Measurements from ENCODE around the gene UST. TPM values are rescaled to one million over a fixed set of nuclear protein-coding genes. Genes with fewer than 3 reads are reported as not detected.
"Not testable (repeated sequence)": the region's sequence is repeated elsewhere in the genome, so short reads cannot be mapped to it uniquely, and the experiment has no call there.

The UST gene
- total RNA-seq, 3 donors from 2014 or later, result 1.3 to 2.2 (median 1.6) TPM

- Mint-ChIP-seq H3K4me1 (ENCODE audit: low read depth) (no peaks in the 10 kb centered on the region), H3K36me3 (ENCODE audit: insufficient read depth) (peaks cover 4% of the 10 kb centered on the region), H3K9me3 (no peaks in the 10 kb centered on the region), H3K27me3 (ENCODE audit: low read depth) (peaks cover 2% of the 10 kb centered on the region), H3K4me3 (no peak overlapping the region)
- DNase-seq (no peak), ATAC-seq (no peak)
These were observed 151.7 kb downstream of the UST start for GRCh38 chr6:148898376-148899014.

- Mint-ChIP-seq H3K36me3 (ENCODE audit: insufficient read depth) (peaks cover 4% of the 10 kb centered on the region), H3K4me1 (ENCODE audit: low read depth) (no peaks in the 10 kb centered on the region), H3K9me3 (no peaks in the 10 kb centered on the region), H3K27me3 (ENCODE audit: low read depth) (peaks cover 2% of the 10 kb centered on the region), H3K4me3 (no peak overlapping the region)
- no peak for DNase-seq
- ATAC-seq, result no peak
These were observed 158.4 kb downstream of the UST start for GRCh38 chr6:148904896-148905870.

DNA sequence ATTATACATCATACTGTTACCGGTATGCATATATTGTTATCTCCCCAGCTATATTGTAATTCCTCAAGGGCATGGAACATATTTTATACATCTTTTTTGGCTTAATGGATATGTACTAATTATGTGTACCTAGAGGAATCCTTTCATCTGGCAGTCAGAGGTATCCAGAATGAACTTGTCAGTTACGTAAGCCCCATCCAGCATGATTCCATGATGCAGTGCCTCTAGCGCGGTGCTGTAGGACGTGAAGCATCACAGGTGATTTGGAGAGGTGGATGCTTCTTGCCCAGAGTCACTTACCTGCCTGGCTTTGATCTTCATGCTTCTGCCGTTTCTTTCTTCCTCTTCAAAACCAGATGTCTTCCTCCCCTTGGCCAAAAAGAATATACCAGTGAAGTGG lies 159.1 kb downstream of the UST start:
- H3K36me3 Mint-ChIP-seq (ENCODE audit: insufficient read depth), result peaks cover 2% of the 10 kb centered on the region
- ATAC-seq (no peak), DNase-seq (no peak)
- H3K4me1 Mint-ChIP-seq (ENCODE audit: low read depth), result no peaks in the 10 kb centered on the region
- peaks cover 2% of the 10 kb centered on the region for H3K27me3 Mint-ChIP-seq (ENCODE audit: low read depth)
- H3K9me3 Mint-ChIP-seq, result no peaks in the 10 kb centered on the region
- H3K4me3 Mint-ChIP-seq, result no peak overlapping the region

DNA sequence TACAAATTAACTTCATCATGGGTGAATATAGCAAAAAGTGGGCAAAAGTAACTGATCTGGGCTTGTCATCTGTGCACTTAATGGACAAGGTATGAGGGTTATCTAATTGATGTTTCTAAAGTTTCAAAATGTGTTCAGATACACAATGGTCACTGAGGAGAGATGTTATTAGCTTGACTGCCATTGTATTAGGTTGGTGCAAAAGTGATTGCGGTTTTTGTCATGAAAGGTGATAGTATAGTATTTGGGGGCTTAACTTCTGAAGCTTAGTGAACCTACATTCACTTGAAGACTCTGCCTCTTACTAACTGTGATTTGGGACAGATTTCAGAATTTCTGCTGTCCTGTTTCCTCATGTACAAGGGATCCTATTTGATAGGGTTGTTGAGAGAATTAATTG lies 159.6 kb downstream of the UST start:
- H3K4me1 Mint-ChIP-seq (ENCODE audit: low read depth), result no peaks in the 10 kb centered on the region
- H3K4me3 Mint-ChIP-seq, result no peak overlapping the region
- peaks cover 2% of the 10 kb centered on the region for H3K36me3 Mint-ChIP-seq (ENCODE audit: insufficient read depth)
- no peaks in the 10 kb centered on the region for H3K9me3 Mint-ChIP-seq
- DNase-seq (no peak), ATAC-seq (no peak)
- peaks cover 2% of the 10 kb centered on the region for H3K27me3 Mint-ChIP-seq (ENCODE audit: low read depth)

DNA sequence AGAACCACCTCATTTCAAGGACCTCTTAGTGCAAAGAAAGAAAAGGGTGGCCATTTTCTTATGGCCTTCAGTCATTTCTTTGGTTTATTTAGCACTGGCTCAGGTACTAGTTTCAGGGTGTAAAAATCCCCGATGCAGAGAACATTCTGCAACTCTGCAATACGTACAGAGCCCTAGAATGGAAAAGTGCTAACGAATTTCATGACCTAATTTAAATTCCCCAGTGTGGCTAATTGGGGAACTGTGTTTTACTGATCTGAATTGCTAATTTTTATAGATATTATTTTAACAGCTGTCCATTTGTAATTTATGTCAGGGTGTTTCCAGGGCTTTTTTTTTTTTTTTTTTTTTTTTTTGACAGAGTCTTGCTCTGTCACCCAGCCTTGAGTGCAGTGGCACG lies 160.7 kb downstream of the UST start:
- DNase-seq (no peak), ATAC-seq (no peak)
- peaks cover 2% of the 10 kb centered on the region for H3K36me3 Mint-ChIP-seq (ENCODE audit: insufficient read depth)
- no peaks in the 10 kb centered on the region for H3K4me1 Mint-ChIP-seq (ENCODE audit: low read depth)
- H3K4me3 Mint-ChIP-seq, result no peak overlapping the region
- H3K27me3 Mint-ChIP-seq (ENCODE audit: low read depth), result peaks cover 1% of the 10 kb centered on the region
- H3K9me3 Mint-ChIP-seq, result no peaks in the 10 kb centered on the region

GRCh38 chr6:148912252-148912651 lies 165.4 kb downstream of the UST start:
- peaks cover 7% of the 10 kb centered on the region for H3K9me3 Mint-ChIP-seq
- peaks cover 2% of the 10 kb centered on the region for H3K36me3 Mint-ChIP-seq (ENCODE audit: insufficient read depth)
- no peaks in the 10 kb centered on the region for H3K27me3 Mint-ChIP-seq (ENCODE audit: low read depth)
- H3K4me1 Mint-ChIP-seq (ENCODE audit: low read depth), result no peaks in the 10 kb centered on the region
- DNase-seq (no peak), ATAC-seq (no peak)
- no peak overlapping the region for H3K4me3 Mint-ChIP-seq

GRCh38 chr6:148915810-148916209 lies 169.0 kb downstream of the UST start:
- DNase-seq (no peak), ATAC-seq (no peak)
- Mint-ChIP-seq H3K36me3 (ENCODE audit: insufficient read depth) (peaks cover 10% of the 10 kb centered on the region), H3K27me3 (ENCODE audit: low read depth) (no peaks in the 10 kb centered on the region), H3K9me3 (peaks cover 15% of the 10 kb centered on the region), H3K4me3 (no peak overlapping the region), H3K4me1 (ENCODE audit: low read depth) (no peaks in the 10 kb centered on the region)

DNA sequence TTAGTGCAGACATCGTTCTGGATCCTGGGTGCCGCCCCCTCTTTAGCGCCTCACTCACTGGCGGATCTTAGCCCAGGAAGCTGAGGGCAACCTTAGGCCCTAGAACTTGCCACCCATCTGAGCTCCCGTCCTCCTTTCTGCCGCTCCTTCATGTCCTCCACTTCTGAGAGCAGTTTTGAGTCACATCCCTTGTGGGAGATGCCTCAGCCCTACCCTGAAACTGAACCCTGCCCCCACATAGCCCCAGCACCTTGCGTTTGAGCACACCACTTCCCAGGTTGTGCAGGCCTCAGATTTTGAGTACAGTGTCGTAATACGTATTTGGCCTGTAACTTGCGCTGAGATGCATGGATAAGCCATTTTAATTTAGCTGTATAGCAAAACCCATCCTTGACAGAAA lies 169.7 kb downstream of the UST start:
- peaks cover 10% of the 10 kb centered on the region for H3K36me3 Mint-ChIP-seq (ENCODE audit: insufficient read depth)
- DNase-seq, result not testable (repeated sequence)

GRCh38 chr6:148924226-148925012 lies 177.6 kb downstream of the UST start:
- Mint-ChIP-seq H3K36me3 (ENCODE audit: insufficient read depth) (peaks cover under 1% of the 10 kb centered on the region), H3K4me1 (ENCODE audit: low read depth) (no peaks in the 10 kb centered on the region), H3K27me3 (ENCODE audit: low read depth) (no peaks in the 10 kb centered on the region), H3K4me3 (no peak overlapping the region), H3K9me3 (peaks cover under 1% of the 10 kb centered on the region)
- ATAC-seq (no peak), DNase-seq (no peak)

More for the DNA sequence above, 169.7 kb downstream of the UST start:
- peaks cover 15% of the 10 kb centered on the region for H3K9me3 Mint-ChIP-seq
- not testable (repeated sequence) for H3K27me3 Mint-ChIP-seq (ENCODE audit: low read depth); H3K4me3 Mint-ChIP-seq; H3K4me1 Mint-ChIP-seq (ENCODE audit: low read depth)
- ATAC-seq, result peak in 1 of 2 donors; percentile 48

GRCh38 chr6:148925701-148926100 lies 178.9 kb downstream of the UST start:
- DNase-seq, result no peak
- Mint-ChIP-seq H3K36me3 (ENCODE audit: insufficient read depth) (no peaks in the 10 kb centered on the region), H3K9me3 (no peaks in the 10 kb centered on the region), H3K4me1 (ENCODE audit: low read depth) (no peaks in the 10 kb centered on the region), H3K4me3 (no peak overlapping the region), H3K27me3 (ENCODE audit: low read depth) (no peaks in the 10 kb centered on the region)
- ATAC-seq, result no peak

GRCh38 chr6:148926478-148926877 lies 179.6 kb downstream of the UST start:
- H3K36me3 Mint-ChIP-seq (ENCODE audit: insufficient read depth), result no peaks in the 10 kb centered on the region
- no peaks in the 10 kb centered on the region for H3K9me3 Mint-ChIP-seq
- ATAC-seq, result no peak
- H3K4me1 Mint-ChIP-seq (ENCODE audit: low read depth), result no peaks in the 10 kb centered on the region
- H3K27me3 Mint-ChIP-seq (ENCODE audit: low read depth), result no peaks in the 10 kb centered on the region
- no peak for DNase-seq
- H3K4me3 Mint-ChIP-seq, result no peak overlapping the region

GRCh38 chr6:148927586-148927985 lies 180.8 kb downstream of the UST start:
- Mint-ChIP-seq H3K9me3 (no peaks in the 10 kb centered on the region), H3K27me3 (ENCODE audit: low read depth) (no peaks in the 10 kb centered on the region), H3K36me3 (ENCODE audit: insufficient read depth) (no peaks in the 10 kb centered on the region), H3K4me3 (no peak overlapping the region), H3K4me1 (ENCODE audit: low read depth) (no peaks in the 10 kb centered on the region)
- ATAC-seq (no peak), DNase-seq (no peak)

GRCh38 chr6:148928811-148929210 lies 182.0 kb downstream of the UST start:
- no peaks in the 10 kb centered on the region for H3K4me1 Mint-ChIP-seq (ENCODE audit: low read depth)
- no peak overlapping the region for H3K4me3 Mint-ChIP-seq
- H3K36me3 Mint-ChIP-seq (ENCODE audit: insufficient read depth), result no peaks in the 10 kb centered on the region
- no peaks in the 10 kb centered on the region for H3K27me3 Mint-ChIP-seq (ENCODE audit: low read depth)
- no peak for ATAC-seq
- no peak for DNase-seq
- no peaks in the 10 kb centered on the region for H3K9me3 Mint-ChIP-seq

- DNase-seq (no peak), ATAC-seq (no peak)
- no peaks in the 10 kb centered on the region for H3K36me3 Mint-ChIP-seq (ENCODE audit: insufficient read depth)
- no peaks in the 10 kb centered on the region for H3K4me1 Mint-ChIP-seq (ENCODE audit: low read depth)
- no peaks in the 10 kb centered on the region for H3K27me3 Mint-ChIP-seq (ENCODE audit: low read depth)
- H3K4me3 Mint-ChIP-seq, result no peak overlapping the region
- H3K9me3 Mint-ChIP-seq, result no peaks in the 10 kb centered on the region
These were observed 185.4 kb downstream of the UST start for GRCh38 chr6:148932208-148932607.
